ENCODE results near the gene NDUFA12.

NDUFA12 gene

DNA sequence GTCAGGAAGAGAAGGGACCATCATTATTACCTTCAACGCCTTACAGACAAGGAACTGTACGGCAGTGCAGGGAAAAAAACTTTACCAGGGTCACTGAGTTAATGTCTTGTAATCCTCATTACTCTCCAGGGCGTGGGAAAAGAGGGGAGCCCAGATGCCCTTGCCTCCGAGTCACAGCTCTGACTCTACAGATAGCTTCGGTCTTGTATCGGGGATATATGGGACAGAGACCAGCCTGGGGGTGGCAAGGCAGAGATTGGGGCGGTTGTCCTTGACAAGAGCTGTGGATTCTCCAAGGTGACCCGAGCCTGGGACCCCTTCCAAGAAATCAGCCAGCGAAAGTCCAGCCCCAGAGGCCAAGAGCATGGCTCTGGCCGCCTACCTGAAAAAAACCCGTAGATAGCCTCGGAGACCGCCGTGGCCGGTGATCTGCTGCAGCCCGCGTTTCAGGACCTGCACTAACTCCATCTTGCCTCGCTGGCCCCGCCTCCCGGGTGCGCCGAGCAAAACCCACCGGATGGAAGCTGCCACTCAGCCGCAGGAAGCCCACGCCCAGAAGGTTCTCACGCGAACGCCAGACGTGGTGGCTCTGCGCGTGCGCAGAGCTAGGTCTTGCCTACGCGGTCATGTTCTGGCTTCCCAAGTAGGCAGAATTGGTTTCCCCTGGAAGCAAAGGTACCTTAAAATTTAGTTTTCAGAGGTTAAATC is at the start of gene NDUFA12:
NDUFA12 (minus strand) TSS at position 485 of the 708 bp plus-strand sequence; CDS start at position 468, 17 bp downstream.
- TF ChIP-seq, protein P1, sequence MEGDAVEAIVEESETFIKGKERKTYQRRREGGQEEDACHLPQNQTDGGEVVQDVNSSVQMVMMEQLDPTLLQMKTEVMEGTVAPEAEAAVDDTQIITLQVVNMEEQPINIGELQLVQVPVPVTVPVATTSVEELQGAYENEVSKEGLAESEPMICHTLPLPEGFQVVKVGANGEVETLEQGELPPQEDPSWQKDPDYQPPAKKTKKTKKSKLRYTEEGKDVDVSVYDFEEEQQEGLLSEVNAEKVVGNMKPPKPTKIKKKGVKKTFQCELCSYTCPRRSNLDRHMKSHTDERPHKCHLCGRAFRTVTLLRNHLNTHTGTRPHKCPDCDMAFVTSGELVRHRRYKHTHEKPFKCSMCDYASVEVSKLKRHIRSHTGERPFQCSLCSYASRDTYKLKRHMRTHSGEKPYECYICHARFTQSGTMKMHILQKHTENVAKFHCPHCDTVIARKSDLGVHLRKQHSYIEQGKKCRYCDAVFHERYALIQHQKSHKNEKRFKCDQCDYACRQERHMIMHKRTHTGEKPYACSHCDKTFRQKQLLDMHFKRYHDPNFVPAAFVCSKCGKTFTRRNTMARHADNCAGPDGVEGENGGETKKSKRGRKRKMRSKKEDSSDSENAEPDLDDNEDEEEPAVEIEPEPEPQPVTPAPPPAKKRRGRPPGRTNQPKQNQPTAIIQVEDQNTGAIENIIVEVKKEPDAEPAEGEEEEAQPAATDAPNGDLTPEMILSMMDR (IDR thresholded peaks at IDR 0.05; ENCODE audit: borderline replicate concordance, control extremely low read depth, extremely low read depth, insufficient read depth, missing control alignments), result no peak
- DNase-seq (ENCODE audit: low spot score), result peak; percentile 93
- in situ Hi-C loops (cut with MboI; ENCODE audit: low sequenced_read_pairs, unreplicated experiment), result no loop called here

- TF ChIP-seq, protein P1 (IDR thresholded peaks at IDR 0.05; ENCODE audit: borderline replicate concordance, control extremely low read depth, extremely low read depth, insufficient read depth, missing control alignments), result no peak
- in situ Hi-C loops (cut with MboI; ENCODE audit: low sequenced_read_pairs, unreplicated experiment), result no loop called here
Measured at GRCh38 chr12:95051241-95051640, 47.7 kb upstream of the NDUFA12 start.

GRCh38 chr12:95037906-95038305 is 34.4 kb upstream of the NDUFA12 start:
- TF ChIP-seq, protein P1 (IDR thresholded peaks at IDR 0.05; ENCODE audit: borderline replicate concordance, control extremely low read depth, extremely low read depth, insufficient read depth, missing control alignments), result no peak
- in situ Hi-C loops (cut with MboI; ENCODE audit: low sequenced_read_pairs, unreplicated experiment), result no loop called here
- no peak for DNase-seq (ENCODE audit: low spot score)

More at GRCh38 chr12:95051241-95051640, 47.7 kb upstream of the NDUFA12 start:
- DNase-seq (ENCODE audit: low spot score), result no peak

GRCh38 chr12:95034750-95035149 is 31.3 kb upstream of the NDUFA12 start:
- DNase-seq (ENCODE audit: low spot score), result no peak
- in situ Hi-C loops (cut with MboI; ENCODE audit: low sequenced_read_pairs, unreplicated experiment), result no loop called here
- TF ChIP-seq, protein P1 (IDR thresholded peaks at IDR 0.05; ENCODE audit: borderline replicate concordance, control extremely low read depth, extremely low read depth, insufficient read depth, missing control alignments), result no peak

- in situ Hi-C loops (cut with MboI; ENCODE audit: low sequenced_read_pairs, unreplicated experiment), result no loop called here
- DNase-seq (ENCODE audit: low spot score), result no peak
- TF ChIP-seq, protein P1 (IDR thresholded peaks at IDR 0.05; ENCODE audit: borderline replicate concordance, control extremely low read depth, extremely low read depth, insufficient read depth, missing control alignments), result no peak
Measured at GRCh38 chr12:95022477-95022876, 19.0 kb upstream of the NDUFA12 start.

DNA sequence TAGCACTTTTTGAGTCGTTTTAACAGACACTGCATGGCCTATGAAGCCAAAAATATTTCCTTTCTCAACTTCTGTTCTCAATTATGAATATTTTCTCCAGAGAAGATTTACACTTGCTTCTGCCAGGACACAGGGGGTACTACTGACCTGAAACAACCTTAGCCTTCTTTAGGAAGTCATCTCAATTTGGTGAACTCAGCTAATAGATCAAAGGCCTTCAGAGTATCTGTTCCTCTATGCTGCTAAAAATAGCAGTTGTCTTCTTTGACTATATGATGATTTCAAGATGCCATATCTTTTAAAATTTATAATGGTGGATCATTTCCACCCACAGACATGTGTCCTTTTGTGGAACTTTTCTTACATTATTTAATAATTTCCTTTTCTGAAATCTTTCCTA is 14.0 kb upstream of the NDUFA12 start:
- TF ChIP-seq, protein P1 (IDR thresholded peaks at IDR 0.05; ENCODE audit: borderline replicate concordance, control extremely low read depth, extremely low read depth, insufficient read depth, missing control alignments), result no peak
- in situ Hi-C loops (cut with MboI; ENCODE audit: low sequenced_read_pairs, unreplicated experiment), result no loop called here
- peak; percentile 20 for DNase-seq (ENCODE audit: low spot score)

Data from GM13976 (cell line).